Tibial artery (tissue), 4 donors: ENCODE results near the gene ABHD12B.

Experiments
- DNase-seq, 2 donors: peaks; one replicate each; pipeline ENCODE4 v3.0.0-alpha.2; 2019
- H3K27ac ChIP-seq, 2 donors: fragments of 200-600 bp; sonication (generic) in 1 of 2; 1 replicate in 1 of 2; 2 replicates in 1 of 2; pipeline ENCODE4 v1.5.1; 2018 to 2019; ENCODE audit warnings: mild to moderate bottlenecking in 1 of 2
- H3K27me3 ChIP-seq, 2 donors: fragments of 200-600 bp; sonication (generic) in 1 of 2; one replicate each; pipeline versions ENCODE4 v1.5.1 to v1.6.0; 2016 to 2019
- H3K36me3 ChIP-seq, 3 donors: fragments of 200-600 bp; sonication (generic) in 2 of 3; one replicate each; pipeline ENCODE4 v1.5.1; 2016 to 2019; ENCODE audit warnings: mild to moderate bottlenecking in 2 of 3
- H3K4me1 ChIP-seq, 4 donors: fragments of 200-600 bp; sonication (generic) in 2 of 4; 1 replicate in 3 of 4; 2 replicates in 1 of 4; pipeline ENCODE4 v1.5.1; 2016 to 2019
- H3K4me3 ChIP-seq, 2 donors: fragments of 200-600 bp; sonication (generic) in 1 of 2; 1 replicate in 1 of 2; 2 replicates in 1 of 2; pipeline ENCODE4 v1.5.1; 2018 to 2019; ENCODE audit warnings: mild to moderate bottlenecking in 2 of 2
- H3K9me3 ChIP-seq, 3 donors: fragments of 200-600 bp; sonication (generic) in 1 of 3; one replicate each; pipeline ENCODE4 v1.5.1; 2016 to 2019
- CTCF ChIP-seq, 2 experiments: fragments of 200-600 bp in 1 of 2; fragments of 450-650 bp in 1 of 2; IDR thresholded peaks; one replicate each; pipeline ENCODE4 v1.5.1; 2017 to 2019; ENCODE audit warnings: antibody characterized with exemption in 2 of 2, mild to moderate bottlenecking in 1 of 2, moderate library complexity in 1 of 2
- intact Hi-C: fragments of 100-400 bp; cut with DNase I; formaldehyde crosslinking; loops from one replicate; pipeline ENCODE4 v1.15.0; 2023; ENCODE audit warnings: low total_unique reads

Gene ABHD12B

GRCh38 chr14:50948205-50948604 lies 76.4 kb downstream of the ABHD12B start:
- Histone ChIP-seq H3K4me1 (peaks cover 0 to 8% (median 7%) of the 10 kb centered on the region in 4 donors), H3K27me3 (no peaks in the 10 kb centered on the region), H3K4me3 (no peak overlapping the region), H3K9me3 (no peaks in the 10 kb centered on the region), H3K27ac (no peak overlapping the region), H3K36me3 (no peaks in the 10 kb centered on the region)
- no peak for DNase-seq
- TF ChIP-seq CTCF (IDR thresholded peaks at IDR 0.05) = no peak
- intact Hi-C loops = no loop called here

GRCh38 chr14:50951032-50951431 lies 79.2 kb downstream of the ABHD12B start:
- Histone ChIP-seq H3K27ac (no peak overlapping the region), H3K4me3 (no peak overlapping the region), H3K27me3 (no peaks in the 10 kb centered on the region), H3K36me3 (no peaks in the 10 kb centered on the region), H3K4me1 (no peaks in the 10 kb centered on the region), H3K9me3 (no peaks in the 10 kb centered on the region)
- intact Hi-C loops = loop anchor here (10.0 kb wide), 1 partner anchor 274 kb away; no protein-coding TSS in a partner anchor
- TF ChIP-seq CTCF (IDR thresholded peaks at IDR 0.05) = no peak
- DNase-seq = no peak

DNA sequence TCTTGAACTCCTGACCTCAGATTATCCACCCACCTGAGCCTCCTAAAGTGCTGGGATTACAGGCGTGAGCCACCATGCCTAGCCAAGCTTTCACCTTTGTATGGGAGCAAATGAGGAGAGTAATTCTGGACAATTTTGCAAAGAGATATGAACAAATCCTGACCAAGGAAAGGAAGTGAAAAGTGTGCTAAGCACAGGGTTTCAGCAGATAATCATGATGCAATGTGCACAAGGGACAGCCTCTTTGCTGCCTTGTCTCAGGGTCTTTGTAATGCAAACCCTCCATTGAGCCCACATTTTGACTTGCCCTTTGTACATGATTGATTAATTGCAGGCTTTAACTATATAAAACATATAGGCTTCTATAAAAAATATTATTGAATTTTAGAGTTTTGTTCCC lies 81.6 kb downstream of the ABHD12B start:
- intact Hi-C loops = loop anchor here (10.0 kb wide), 1 partner anchor 271 kb away; no protein-coding TSS in a partner anchor

More for the DNA sequence above, 81.6 kb downstream of the ABHD12B start:
- Histone ChIP-seq H3K27me3 (no peaks in the 10 kb centered on the region), H3K36me3 (no peaks in the 10 kb centered on the region), H3K4me3 (no peak overlapping the region), H3K4me1 (no peaks in the 10 kb centered on the region), H3K27ac (no peak overlapping the region), H3K9me3 (no peaks in the 10 kb centered on the region)
- no peak for DNase-seq
- TF ChIP-seq CTCF (IDR thresholded peaks at IDR 0.05) = no peak
